ENCODE data around the gene ZFAND3.

Gene ZFAND3

DNA sequence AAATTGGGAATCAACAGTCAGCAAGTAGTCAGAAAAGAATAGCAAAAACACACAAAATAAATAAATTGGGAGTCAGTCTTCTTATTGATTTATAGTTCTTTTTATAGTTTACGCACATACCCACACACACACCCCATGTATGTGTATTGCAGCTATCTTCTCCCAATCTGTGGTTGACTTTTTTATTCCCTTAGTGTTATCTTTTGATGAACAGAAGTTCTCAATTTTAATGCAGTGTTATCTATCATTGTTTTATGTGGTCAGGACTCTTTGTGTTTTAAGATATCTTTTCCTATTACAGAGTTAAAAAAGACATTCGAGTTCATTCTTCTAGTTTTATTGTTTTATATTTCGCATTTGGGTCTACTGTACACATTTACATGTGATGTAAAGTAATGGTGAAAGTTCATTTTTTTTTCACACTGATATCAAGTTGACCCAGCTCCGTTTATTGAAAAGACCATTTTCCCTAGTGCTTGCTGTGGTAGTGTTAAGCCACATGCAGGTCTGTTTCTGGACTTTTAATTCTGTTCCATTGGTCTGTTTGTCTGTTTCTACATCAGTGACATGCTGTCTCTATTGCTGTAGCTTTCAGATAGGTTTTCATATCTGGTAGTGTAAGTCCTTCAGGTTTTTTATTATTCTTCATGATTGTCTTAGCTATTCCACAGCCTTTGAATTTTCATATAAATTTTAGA lies 78.4 kb downstream of the ZFAND3 start:
- no peak for DNase-seq

GRCh38 chr6:37903351-37904340 lies 84.1 kb downstream of the ZFAND3 start:
- DNase-seq, result no peak

DNA sequence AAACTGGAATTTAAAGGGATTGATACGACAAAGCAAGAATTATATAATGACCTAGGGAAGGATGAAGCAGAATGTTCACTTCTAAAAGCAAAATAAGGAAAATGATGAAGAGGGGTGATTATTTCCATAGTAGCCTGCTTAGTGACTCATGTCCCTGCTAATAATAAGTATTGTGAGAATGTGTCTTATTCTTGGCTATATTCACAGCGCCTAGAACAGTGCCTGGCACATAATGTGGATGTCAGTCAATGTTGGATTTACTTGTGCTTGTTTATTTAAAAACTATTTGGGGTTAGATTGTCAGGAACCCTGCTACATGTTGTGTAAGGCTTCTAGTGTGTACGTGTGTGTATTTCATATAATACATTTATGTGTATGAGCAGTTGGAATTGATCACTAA lies 85.1 kb downstream of the ZFAND3 start:
- DNase-seq, result no peak

- no peak for DNase-seq
Observed at GRCh38 chr6:37906121-37906520, 86.6 kb downstream of the ZFAND3 start.

DNA sequence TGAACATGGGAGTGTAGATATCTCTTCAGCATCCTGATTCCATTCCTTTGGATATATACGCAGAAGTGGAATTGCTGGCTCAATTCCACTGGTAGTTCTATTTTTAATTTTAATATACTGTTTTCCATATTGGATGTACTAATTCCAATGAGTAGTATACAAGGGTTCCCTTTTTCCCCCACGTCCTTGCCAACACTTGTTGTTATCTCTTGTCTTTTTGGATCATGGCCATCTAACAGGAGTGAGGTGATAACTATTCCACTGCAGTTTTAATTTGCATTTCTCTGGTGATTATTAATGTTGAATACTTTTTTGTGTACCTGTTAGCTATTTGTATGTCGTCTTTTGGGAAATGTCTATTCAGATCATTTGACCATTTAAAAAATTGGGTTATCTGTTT lies 91.5 kb downstream of the ZFAND3 start:
- DNase-seq, result no peak

- DNase-seq, result no peak
Observed at GRCh38 chr6:37913210-37913609, 93.7 kb downstream of the ZFAND3 start.

DNA sequence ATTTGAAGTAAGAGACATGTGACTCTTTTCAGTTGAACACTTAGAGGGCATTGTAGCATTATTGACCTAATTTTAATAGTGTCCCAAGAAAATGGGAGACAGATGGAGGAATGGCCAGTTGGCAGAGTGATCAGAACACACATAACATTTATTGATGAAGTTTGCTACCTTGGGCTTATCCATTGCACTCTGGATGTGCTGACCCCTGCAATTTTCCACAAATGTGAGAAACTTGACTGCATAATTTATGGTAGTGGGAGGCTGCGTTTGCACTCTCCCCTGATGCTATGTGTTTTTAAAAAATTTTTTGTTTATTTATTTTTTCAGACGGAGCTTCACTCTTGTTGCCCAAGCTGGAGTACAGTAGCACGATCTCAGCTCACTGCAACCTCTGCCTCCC lies 95.9 kb downstream of the ZFAND3 start:
- no peak for DNase-seq

- no peak for DNase-seq
Observed at GRCh38 chr6:37916149-37916548, 96.6 kb downstream of the ZFAND3 start.

DNA sequence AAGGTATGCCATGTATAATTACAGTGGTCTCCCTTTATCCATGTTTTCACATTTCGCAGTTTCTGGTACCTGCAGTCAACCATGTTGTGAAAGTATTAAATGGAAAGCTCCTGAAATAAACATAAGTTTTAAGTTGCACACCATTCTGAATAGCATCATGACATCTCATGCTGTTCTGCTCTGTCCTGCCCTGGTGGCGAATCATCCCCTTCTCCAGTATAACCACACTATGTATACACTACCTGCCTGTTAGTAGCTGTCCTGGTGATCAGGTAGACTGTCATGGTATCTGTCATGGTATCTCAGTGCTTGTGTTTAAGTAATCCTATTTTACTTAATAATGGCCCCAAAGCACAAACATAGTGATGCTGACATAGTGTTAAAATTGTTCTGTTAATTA lies 97.1 kb downstream of the ZFAND3 start:
- no peak for DNase-seq

DNA sequence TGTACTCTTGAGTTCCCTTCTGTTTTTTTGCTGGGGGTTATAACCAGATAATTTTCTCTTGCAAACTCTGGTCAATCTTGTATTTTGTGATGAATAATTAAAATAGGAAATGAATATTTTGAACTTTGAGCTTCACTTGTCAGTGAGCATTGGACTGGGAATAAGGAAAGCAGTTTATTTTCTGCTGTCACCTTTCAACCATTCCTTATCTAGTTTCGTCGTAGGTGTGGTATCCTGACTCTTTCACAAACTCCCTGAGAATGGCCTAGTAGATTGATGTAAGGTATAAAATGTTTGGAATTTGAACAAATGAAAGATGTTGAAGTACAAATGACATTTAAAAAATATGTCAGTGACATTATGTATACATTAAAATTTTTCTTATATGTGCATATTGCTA lies 98.0 kb downstream of the ZFAND3 start:
- no peak for DNase-seq

DNA sequence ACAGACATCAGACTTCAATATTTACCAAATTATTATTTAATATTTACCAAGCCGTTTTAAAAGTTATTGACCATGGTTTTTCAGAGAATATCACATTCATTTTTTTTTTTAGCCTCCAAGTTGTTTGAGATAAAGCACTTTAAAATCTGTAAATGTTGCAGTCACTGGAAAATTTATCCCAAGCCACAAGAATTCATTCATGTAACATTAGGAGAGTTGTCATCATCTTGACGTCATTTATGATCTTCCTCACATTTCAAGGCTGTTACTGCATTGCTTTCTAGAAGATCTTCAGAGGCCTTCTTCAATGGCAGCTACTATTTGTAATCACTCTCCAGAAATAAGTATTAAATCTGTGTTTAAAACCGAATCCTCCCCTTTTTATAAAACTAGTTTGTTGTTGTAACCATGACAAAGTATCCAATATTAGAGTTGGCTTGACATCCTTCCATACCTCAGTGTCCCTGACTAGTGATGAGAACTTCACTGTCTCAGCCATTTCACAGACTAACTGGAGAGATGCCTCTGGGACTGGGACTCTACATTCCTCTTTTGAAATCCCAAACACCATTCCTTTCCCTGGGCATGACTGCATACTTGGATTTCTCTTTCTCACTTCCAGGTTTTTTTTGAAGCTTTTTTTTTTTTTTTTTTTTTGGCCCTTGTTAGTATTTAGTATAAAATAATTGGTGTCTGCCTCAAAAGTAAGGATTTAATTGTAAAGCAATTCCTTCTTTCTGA lies 100.1 kb downstream of the ZFAND3 start:
- no peak for DNase-seq

- no peak for DNase-seq
Observed at GRCh38 chr6:37920667-37921066, 101.1 kb downstream of the ZFAND3 start.

DNA sequence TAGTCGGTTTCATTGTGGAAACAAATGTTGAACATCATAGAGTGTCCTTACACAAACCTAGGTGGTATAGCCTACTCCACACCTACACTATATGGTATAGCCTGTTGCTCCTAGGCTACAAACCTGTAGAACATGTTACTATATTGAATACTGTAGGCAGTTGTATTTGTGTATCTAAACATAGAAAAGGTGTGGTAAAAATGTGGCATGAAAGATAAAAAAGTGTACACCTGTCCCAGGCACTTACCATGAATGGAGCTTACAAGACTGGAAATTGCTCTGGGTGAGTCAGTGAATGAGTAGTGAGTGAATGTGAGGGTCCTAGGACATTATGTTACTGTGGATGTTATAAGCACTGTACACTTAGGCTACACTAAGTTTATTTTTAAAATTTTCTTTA lies 103.0 kb downstream of the ZFAND3 start:
- no peak for DNase-seq

DNA sequence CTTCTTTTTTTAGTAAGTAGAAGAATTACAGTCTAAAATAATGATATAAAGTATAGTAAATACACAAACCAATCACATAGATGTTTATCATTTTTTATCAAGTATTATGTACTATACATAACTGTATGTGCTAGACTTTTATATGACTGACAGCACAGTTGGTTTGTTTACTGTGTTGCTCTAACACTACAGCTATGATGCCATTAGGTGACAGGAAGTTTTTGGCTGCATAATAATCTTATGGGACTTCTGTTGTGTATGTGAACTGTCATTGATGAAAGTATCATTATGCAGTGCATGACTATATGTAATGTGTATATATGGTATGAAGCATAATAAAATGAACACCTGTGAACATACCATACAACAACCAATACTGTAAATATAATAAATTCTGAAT lies 104.0 kb downstream of the ZFAND3 start:
- no peak for DNase-seq

GRCh38 chr6:37926661-37927060 lies 107.1 kb downstream of the ZFAND3 start:
- no peak for DNase-seq

DNA sequence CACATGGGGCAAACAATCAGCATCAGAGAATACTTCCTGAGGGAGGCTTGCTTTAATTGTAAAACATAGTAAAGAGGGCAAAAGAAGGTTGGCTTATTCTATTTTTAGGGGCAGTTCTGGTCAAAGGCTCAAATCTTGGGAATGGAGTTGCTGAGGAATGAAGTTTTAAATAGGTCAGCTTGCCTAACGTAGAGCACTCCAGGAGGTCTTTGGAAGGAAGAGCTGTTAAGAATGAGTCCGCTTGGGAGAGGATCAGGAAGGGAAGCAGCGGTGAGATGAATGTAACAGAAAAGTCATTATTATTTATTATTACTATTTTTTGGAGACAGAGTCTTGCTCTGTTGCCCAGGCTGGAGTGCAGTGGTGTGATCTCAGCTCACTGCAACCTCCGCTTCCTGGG lies 108.7 kb downstream of the ZFAND3 start:
- DNase-seq, result no peak

DNA sequence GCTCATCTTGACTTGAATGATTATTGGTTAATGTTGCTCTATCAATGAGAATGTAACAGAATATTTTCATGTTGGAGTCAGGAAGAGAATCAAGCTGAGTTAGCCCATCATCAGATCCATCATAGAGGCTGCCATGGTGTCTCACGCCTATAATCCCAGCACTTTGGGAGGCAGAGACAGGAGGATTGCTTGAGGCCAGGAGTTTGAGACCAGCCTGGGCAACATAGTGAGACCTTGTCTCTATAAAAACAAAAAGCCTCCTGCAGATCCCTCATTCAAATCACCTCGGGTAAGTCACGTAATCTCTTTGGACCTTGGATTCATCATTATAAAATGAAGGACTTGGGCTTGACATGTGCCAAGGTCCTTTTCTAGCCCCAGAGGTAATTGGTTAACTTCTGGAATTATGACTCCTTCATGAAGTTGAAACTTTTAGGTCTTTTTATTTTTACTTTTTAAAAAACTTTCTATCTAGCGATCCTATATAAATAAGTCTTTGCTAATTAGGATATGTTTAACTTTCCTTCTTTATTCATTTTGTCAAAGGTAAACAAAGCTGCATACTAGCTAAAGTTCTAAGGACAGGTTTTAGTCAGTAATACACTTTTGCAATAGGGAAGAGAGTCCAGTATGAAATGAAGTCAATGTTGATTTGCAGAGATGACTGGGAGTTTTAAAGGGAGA lies 110.9 kb downstream of the ZFAND3 start:
- no peak for DNase-seq

DNA sequence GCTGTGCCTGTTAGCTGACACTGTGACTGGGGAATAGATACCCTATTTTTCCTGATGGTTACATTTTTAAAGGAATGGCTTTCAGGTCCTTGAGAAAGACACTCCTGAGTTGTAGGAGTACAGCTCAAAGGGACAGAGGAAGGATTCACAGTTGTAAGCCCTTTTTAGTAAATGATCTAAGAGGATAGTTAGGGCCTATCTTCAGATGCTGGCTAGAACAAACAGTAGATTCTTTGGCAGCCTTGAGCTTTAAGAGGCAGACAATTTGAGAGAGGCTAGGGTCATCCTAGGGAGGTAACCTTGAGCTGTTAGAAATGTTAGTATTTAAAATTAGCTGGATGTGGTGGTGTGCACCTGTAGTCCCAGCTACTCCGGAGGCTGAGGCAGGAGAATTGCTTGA lies 111.5 kb downstream of the ZFAND3 start:
- DNase-seq, result no peak

GRCh38 chr6:37934276-37934675 lies 114.7 kb downstream of the ZFAND3 start:
- no peak for DNase-seq

- DNase-seq, result no peak
Observed at GRCh38 chr6:37936150-37936549, 116.6 kb downstream of the ZFAND3 start.

- no peak for DNase-seq
Observed at GRCh38 chr6:37936906-37937305, 117.4 kb downstream of the ZFAND3 start.

DNA sequence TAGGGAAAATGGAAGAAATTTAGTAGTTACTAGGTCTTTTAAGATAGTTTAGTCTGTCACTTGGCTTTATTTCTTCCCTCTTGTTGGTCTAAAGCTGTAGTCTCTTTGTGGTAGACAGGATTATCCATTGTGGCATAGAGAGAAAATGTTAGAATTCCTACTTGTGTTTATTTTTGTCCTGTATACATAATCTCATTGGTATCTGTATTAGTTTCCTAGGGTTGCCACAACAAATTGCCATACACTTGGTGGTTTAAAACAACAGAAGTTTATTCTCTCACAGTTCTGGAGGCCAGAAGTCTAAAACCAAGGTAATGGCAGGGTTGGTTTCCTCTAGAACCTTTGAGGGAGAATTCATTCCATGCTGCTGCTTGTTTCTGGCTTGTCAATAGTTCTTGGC lies 119.4 kb downstream of the ZFAND3 start:
- peak in 1 of 2 experiments; percentile 17 for DNase-seq

Data from SW 1271 (cell line).